ENCODE data around the gene PDLIM7. TPM values are rescaled to one million over a fixed set of nuclear protein-coding genes. Genes with fewer than 3 reads are reported as not detected.

The PDLIM7 gene
- total RNA-seq, 2 experiments from 2014 or later = 50.0 to 51.5 TPM

- POLR2A ChIA-PET = interaction anchor here (0.6 kb wide), 1 partner anchor 162 kb away, joined by 6 read pairs; no protein-coding TSS in a partner anchor
- CTCF ChIA-PET = interaction anchor here (1.2 to 2.2 kb wide), 2 partner anchors 9 to 119 kb away, joined by 4 to 9 read pairs; no protein-coding TSS in a partner anchor
Observed at GRCh38 chr5:177509991-177510566, 12.7 kb upstream of the PDLIM7 start.

DNA sequence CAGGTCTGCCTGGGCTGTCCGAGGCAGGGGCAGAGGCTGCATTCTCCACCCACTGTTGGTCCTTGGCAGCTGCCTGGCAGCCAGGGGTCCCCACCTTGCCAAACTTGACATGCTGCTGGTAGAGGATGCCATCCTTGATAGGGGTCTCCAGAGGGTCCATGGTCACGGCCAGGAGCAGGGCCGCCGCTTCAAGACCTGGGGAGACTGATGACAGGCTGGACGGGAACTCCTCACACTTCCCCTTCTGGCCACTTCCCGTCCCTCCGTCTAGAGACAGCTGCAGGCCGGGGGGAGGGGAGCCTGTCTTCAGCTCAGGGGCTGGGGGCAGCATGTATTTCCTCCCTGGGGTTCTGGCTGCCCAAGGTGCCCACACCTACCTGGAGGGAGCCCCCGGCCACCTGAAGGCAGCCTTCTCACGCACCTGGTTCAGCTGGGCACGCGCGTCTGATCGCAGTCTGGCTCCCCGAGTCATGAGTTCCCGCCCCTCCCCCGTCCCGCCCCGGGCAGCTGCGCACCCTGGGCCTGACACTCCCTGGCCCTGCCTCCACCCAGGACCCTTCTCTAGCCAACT lies 12.1 kb upstream of the PDLIM7 start, which contains the start of gene DOK3:
DOK3 (minus strand) TSS at position 446 of the 571 bp plus-strand sequence; CDS start at position 160, 286 bp downstream.
- POLR2A ChIA-PET = interaction anchor here (1.8 kb wide), 1 partner anchor 12 kb away, joined by 5 read pairs; the partner anchor contains the start of gene PDLIM7
- CTCF ChIA-PET = interaction anchor here (1.3 to 2.2 kb wide), 2 partner anchors 8 to 120 kb away, joined by 3 to 9 read pairs; no protein-coding TSS in a partner anchor

GRCh38 chr5:177508837-177509236 lies 11.4 kb upstream of the PDLIM7 start:
- ChIA-PET POLR2A (interaction anchor here (1.8 kb wide), 1 partner anchor 11 kb away, joined by 5 read pairs; the partner anchor contains the start of gene PDLIM7), CTCF (interaction anchor here (1.1 to 2.2 kb wide), 4 partner anchors 8 to 119 kb away, joined by 3 to 9 read pairs (median 3); no protein-coding TSS in a partner anchor)

GRCh38 chr5:177508221-177508611 lies 10.8 kb upstream of the PDLIM7 start:
- ChIA-PET POLR2A (interaction anchor here (1.8 kb wide), 1 partner anchor 11 kb away, joined by 5 read pairs; the partner anchor contains the start of gene PDLIM7), CTCF (interaction anchor here (1.0 to 1.3 kb wide), 4 partner anchors 11 to 119 kb away, joined by 3 read pairs; partner anchors contain the start of gene PDLIM7)

GRCh38 chr5:177507596-177508220 lies 10.3 kb upstream of the PDLIM7 start:
- ChIA-PET CTCF (interaction anchor here (0.9 to 1.3 kb wide), 4 partner anchors 10 to 118 kb away, joined by 3 read pairs; partner anchors contain the start of gene PDLIM7), POLR2A (interaction anchor here (1.8 kb wide), 1 partner anchor 10 kb away, joined by 5 read pairs; the partner anchor contains the start of gene PDLIM7)

DNA sequence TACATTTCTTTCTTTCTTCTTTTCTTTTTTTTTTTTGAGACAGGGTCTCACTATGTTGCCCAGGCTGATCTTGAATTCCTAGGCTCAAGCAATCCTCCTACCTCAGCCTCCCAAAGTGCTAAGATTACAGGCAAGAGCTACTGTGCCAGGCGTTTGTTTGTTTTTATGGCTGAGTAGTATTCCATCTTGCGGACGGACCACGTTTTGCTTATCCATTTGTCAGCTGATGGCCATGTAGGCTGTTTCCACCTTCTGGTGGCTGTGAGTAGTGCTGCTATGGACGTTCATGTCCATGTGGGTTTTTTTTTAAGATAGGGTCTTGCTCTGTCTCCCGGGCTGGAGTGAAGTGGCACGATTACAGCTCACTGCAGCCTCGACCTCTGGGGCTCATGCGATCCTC lies 9.8 kb upstream of the PDLIM7 start:
- POLR2A ChIA-PET = no interaction called here
- CTCF ChIA-PET = interaction anchor here (0.7 to 0.9 kb wide), 3 partner anchors 9 to 103 kb away, joined by 3 to 5 read pairs (median 3); no protein-coding TSS in a partner anchor

GRCh38 chr5:177505075-177505474 lies 7.7 kb upstream of the PDLIM7 start:
- POLR2A ChIA-PET = interaction anchor here (0.9 kb wide), 1 partner anchor 16 kb away, joined by 3 read pairs; no protein-coding TSS in a partner anchor
- CTCF ChIA-PET = interaction anchor here (0.6 kb wide), 1 partner anchor 688 kb away, joined by 3 read pairs; no protein-coding TSS in a partner anchor

- ChIA-PET CTCF (interaction anchor here (0.6 kb wide), 1 partner anchor 689 kb away, joined by 3 read pairs; no protein-coding TSS in a partner anchor), POLR2A (no interaction called here)
Observed at GRCh38 chr5:177504086-177505056, 7.0 kb upstream of the PDLIM7 start.

DNA sequence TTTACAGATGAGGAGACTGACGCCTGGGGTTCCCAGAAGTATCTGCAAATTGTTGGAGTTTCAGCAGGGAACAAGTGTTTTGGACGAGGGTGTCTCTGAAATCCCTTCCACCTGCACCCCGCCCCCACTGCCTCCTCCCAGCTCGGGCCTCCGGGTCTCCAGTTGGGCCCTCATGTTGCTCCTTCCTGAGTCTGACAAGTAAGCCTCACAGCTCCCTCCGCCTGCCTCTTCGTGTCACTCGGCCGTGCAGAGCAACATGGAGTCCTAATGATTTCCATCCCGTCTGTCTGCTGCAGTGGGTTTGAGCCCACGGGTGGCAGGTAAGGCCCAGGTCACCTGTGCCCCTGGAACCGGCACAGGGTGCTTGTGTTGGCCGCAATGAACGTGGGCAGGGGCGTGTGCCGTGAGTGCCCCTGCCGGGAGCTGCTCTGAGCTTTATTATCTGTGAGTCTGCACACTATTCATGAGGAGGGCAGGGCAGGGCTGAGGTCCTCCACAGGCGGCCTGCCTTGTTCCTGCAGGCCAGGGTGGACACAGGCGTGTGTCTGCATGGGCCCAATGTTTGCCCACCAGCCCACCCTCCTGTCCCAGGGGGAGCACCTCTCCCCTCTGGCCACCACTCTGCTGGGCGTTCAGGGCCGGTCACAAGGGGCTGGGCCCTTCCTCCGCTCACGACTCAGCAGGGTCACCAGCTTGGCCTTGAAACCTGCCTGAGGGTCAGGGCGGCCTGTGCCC lies 6.1 kb upstream of the PDLIM7 start:
- ChIA-PET POLR2A (no interaction called here), CTCF (no interaction called here)

DNA sequence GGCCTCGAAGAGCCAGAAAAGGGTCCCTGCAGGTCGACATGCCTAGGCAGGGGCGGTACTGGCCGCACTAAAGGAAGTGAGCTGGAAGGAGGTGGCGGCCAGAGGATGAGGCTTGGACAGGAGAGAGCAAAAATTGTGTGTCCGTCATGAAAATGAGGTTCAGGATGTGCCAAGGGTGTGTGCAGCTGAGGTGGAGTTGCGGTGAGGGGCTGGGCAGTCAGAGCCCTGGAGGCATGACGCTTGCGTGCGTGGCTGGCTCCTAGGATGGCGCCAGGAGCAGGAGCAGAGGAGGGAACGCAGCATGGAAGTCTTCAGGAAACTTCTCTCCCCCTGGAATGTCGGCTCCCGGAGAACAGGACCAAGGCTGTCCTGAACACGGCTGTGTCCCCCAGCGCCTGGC lies 5.5 kb upstream of the PDLIM7 start:
- POLR2A ChIA-PET = no interaction called here
- CTCF ChIA-PET = interaction anchor here (2.0 to 2.8 kb wide), 2 partner anchors 11 to 113 kb away, joined by 13 to 18 read pairs; no protein-coding TSS in a partner anchor

GRCh38 chr5:177501874-177502678 lies 4.7 kb upstream of the PDLIM7 start:
- ChIA-PET POLR2A (no interaction called here), CTCF (interaction anchor here (0.8 to 3.3 kb wide), 25 partner anchors 8 to 193 kb away, joined by 3 to 37 read pairs (median 4); partner anchors contain the start of genes DBN1, DDX41, DOK3 and LMAN2)

GRCh38 chr5:177500685-177501522 lies 3.5 kb upstream of the PDLIM7 start:
- POLR2A ChIA-PET = no interaction called here
- CTCF ChIA-PET = interaction anchor here (0.6 to 3.3 kb wide), 28 partner anchors 8 to 259 kb away, joined by 3 to 37 read pairs (median 4); partner anchors contain the start of genes DBN1, DDX41, DOK3 and LMAN2

- ChIA-PET CTCF (interaction anchor here (0.9 to 3.3 kb wide), 5 partner anchors 24 to 97 kb away, joined by 4 to 37 read pairs (median 17); no protein-coding TSS in a partner anchor), POLR2A (no interaction called here)
Observed at GRCh38 chr5:177499842-177500241, 2.4 kb upstream of the PDLIM7 start.

DNA sequence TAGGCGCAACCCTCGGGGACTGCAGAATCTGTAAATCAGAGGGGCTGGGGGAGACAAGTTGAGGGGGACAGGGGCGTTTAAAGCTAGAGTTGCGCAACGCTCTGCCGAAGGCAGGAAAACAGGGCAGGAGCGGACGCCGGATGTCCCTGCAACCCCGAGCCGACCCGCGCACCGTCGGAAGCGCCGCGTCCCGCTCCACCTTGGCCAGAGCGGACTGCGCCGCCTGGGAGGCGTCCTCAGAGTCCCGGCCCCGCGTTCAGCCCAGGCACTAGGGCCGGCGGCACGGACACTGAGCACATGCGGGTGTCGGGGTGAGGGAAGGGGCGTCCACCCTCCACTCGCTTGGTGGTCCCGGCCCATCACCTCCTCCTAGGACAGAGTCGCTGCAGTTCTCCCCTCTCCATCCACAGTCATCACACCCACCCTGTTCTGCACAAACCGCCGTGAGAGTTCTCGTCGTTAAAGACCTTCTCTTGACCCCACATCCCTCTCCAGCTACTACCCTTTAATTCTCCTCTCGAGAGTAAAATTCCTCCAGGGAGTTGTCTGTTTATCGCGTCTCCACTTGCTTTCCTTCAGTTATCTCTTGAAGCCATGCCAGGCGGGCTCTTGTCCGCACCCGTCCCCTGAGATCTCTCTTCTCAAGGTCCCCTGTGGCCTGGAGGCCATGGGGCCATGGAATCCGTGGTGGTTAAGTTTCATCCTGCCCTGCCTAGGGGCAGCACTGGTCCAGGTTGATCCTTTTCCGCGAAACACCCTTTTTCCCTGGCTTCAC lies 796 bp upstream of the PDLIM7 start:
- ChIA-PET CTCF (interaction anchor here (0.7 to 4.6 kb wide), 12 partner anchors 9 to 198 kb away, joined by 3 to 23 read pairs (median 3); no protein-coding TSS in a partner anchor), POLR2A (interaction anchor here (0.6 to 2.3 kb wide), 7 partner anchors 11 to 186 kb away, joined by 3 to 10 read pairs (median 5); partner anchors contain the start of genes DOK3, GRK6 and MXD3)
